Activated CD4-positive, alpha-beta T cell treated with anti-CD3 and anti-CD28 coated beads for 24 hours (primary cell): ENCODE data around the gene IFNL1.
"Not testable (repeated sequence)": the region's sequence is repeated elsewhere in the genome, so short reads cannot be mapped to it uniquely, and the experiment has no call there.

Source experiments
- DNase-seq, 2 donors: peaks; one replicate each; pipeline ENCODE4 v3.0.0-alpha.2; 2020; ENCODE audit warnings: low read depth in 2 of 2

Gene IFNL1

GRCh38 chr19:39332293-39332692 lies 36.1 kb downstream of the IFNL1 start:
- DNase-seq = no peak

- not testable (repeated sequence) for DNase-seq
Measured at GRCh38 chr19:39332738-39333137, 36.5 kb downstream of the IFNL1 start.

GRCh38 chr19:39333507-39333906 lies 37.3 kb downstream of the IFNL1 start:
- DNase-seq = no peak

- DNase-seq = no peak
Measured at GRCh38 chr19:39334444-39334976, 38.3 kb downstream of the IFNL1 start.

DNA sequence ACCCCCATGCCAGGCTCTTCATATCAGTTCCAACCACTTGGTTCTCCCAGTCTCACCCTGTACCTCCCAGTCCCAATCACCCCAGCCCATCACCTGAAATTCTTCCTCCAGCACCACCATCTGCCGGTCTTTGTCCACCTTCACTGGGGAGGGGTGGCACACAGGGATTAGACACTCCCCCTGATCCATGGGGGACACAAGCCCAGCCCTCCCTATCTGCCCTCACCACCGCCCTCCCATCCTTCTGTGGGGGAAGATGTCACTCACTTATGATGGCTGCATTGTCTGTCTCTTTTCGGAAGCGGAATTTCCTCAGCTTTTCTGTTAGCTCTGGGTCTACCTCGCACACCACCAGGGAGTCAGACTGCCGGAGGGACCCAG lies 39.0 kb downstream of the IFNL1 start:
- DNase-seq = no peak

DNA sequence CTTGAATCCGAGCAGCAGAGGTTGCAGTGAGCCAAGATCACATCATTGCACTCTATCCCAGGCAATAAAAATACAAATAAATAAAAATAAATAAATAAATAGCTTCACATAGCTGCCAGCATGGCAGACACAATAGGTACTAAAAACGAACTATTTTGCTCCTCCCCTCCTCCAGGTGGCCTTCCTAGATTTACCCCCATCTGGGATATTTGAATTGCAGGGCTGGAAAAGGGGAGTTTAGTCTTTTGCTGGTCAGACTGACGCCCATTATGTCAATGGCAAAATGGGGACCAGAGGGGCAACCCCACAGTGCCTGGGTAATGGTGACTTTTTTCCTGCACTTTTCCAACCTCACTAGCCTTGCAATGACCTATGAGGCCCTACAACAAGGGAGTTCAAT lies 40.3 kb downstream of the IFNL1 start:
- no peak for DNase-seq

DNA sequence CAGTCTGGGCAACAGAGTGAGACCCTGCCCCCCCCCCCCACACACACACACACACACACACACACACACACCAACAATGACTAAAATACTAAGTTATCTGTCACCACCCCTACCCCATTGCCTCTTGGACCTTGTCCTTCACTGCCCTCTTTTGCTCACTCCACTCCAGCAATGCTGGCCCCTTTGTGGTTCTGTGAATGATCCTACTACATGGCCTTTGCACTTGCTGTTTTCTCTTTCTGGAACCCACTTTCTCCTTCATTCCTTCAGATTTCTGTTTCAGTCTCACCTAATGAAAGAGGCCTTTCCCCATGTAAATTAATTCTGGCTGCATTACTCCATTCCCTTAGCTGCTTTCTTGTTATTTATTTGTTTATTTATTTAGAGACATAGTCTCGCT lies 43.5 kb downstream of the IFNL1 start:
- DNase-seq = no peak

GRCh38 chr19:39340156-39340555 lies 43.9 kb downstream of the IFNL1 start:
- not testable (repeated sequence) for DNase-seq

DNA sequence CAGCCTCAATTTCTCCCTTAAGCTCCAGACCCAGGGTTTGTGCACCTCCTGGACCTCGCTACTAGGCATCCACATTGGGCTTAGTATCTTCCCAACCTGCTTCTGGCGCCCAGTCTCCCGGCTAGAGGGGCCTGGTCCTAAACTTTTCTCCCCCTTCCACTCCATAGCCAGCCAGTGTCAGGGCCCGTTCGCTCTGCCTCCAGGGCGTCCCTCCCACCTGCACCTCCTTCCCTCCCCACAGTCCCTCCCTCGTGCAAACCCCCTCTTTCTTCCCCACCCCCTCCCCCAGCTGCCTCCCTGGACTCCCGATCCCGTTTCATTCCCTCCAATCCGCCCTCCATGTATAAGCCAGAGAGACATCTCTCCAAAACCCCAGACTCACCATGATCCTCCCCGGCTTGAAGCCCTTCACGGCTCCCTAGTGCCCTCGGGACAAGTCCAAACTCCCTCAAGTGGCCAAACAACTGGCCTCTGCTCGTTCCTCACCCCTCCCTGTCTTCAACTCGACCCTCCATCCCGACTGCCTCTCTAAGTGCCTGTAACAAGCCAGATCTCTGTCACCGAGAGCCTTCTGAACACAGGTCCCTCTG lies 45.0 kb downstream of the IFNL1 start:
- no peak for DNase-seq

DNA sequence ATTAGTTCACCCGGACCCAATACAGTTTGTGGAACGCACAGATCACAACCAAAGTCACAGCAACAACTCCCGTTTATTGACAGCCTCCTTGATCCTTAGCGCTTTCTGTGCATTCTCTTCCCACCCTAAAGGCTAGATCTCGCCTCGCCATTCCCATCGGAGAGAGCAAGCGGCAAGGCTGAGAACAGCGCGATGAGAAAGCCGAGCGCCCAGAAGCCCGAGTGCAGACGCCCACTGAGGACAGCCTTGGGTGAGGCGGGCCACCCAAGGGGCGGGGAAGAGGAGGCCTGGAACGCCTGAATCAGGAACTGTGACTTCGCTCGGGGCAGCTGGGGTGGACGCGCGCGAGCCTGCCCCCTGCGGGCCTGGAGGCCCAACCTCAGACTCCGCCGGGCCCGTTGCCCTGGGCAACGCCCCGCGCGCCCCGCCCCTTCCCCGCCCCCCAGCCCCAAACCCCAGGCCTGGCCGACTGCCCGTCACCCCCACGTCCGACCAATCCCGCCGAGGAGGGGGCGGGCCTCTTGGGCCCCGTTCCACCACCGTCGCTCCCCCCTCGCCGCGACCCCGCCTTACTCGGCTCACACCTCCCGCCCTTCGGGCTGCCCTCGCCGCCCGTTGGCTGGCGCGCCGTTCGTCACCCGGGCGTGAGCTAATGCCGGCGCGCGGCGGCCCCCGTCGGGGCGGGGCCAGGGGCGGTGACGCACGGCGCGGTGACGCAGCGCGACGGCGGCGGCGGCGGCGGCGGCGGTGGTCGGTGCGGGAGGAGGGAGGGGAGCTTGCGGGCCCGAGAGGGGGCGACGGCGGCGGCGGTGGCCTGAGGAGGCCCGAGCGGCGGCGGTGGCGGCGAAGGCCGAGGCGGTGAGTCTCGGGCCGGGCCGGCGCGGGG lies 45.8 kb downstream of the IFNL1 start, which contains the start of gene SAMD4B:
SAMD4B (plus strand) TSS at position 703 of the 886 bp plus-strand sequence. CDS start 14,473 bp downstream, outside the sequence.
- peak; percentile 97 to 99 for DNase-seq

DNA sequence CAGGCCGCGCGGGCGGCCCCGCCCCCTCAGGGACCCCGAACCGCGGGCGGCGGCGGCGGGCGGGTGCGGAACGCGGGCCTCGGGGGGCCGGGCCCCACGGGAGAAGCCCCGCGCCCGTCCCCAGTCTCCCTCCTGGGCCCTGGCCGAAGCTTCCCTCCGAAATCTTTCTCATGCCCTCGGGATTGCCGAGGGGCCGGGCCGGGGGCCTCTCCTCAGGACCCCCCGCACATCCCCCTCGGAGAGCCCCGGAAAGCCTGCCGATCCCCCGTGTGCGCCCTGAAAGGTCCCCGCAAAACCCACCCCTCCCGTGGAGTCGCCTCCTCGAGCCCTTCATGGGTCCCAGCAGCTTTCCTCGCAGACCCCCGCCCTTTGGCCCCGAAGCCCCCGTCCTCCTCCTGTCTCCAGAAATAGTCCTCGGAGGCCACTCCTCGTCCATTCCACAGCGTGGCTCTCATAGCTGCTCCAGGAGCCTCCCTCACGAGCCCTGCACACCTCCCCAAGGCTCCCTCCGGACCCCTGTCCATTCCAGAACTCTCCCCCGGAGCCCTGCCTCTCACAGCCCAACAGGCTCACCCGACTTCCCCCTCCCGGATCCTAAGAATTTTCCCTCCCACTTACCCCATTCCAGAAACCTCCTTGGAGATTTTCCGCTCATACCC lies 46.6 kb downstream of the IFNL1 start:
- no peak for DNase-seq

DNA sequence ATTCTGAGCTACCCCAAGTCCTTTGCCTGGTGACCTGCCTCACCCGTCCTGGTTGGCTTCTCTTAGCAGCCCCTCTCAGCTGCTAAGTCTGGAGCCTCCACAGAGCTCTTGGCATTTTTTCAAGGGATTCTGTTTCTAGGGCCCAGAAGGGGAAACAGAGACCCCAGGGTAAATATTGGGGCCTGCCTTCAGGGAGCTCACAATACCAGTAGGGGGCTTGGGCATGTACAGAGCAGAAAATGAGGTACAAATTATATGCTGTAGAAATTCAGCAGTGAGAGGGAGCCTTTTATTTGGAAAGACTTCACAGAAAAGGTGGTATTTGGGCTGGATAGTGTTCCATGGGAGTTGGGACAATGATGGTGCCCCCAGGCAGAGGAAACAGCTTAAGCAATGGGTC lies 49.7 kb downstream of the IFNL1 start:
- no peak for DNase-seq

GRCh38 chr19:39347332-39348164 lies 51.3 kb downstream of the IFNL1 start:
- DNase-seq = no peak
